Type B pancreatic cell (in vitro differentiated cells): ENCODE measurements around the gene CUL1. TPM values are rescaled to one million over a fixed set of nuclear protein-coding genes. Genes with fewer than 3 reads are reported as not detected.
A peak's percentile ranks its signal among the peaks of the same experiment; 100 is the strongest.

Experiments used
- DNase-seq: peaks from one replicate; pipeline ENCODE4 v3.0.0; 2021; ENCODE audit warnings: mixed read lengths; ENCODE audit not compliant: unreplicated experiment; ENCODE audit errors: extremely low spot score
- H3K27ac Mint-ChIP-seq: 2 replicates; pipeline ENCODE4 v1.8.0; 2021; ENCODE audit warnings: mild to moderate bottlenecking, mixed read lengths
- H3K27me3 Mint-ChIP-seq: 2 replicates; pipeline ENCODE4 v1.8.0; 2021; ENCODE audit warnings: mixed read lengths
- H3K36me3 Mint-ChIP-seq: 2 replicates; pipeline ENCODE4 v1.8.0; 2021; ENCODE audit warnings: mixed read lengths
- H3K4me1 Mint-ChIP-seq: one replicate; pipeline ENCODE4 v1.8.0; 2021; ENCODE audit warnings: mixed read lengths; ENCODE audit not compliant: unreplicated experiment
- H3K4me3 Mint-ChIP-seq: 2 replicates; pipeline ENCODE4 v1.8.0; 2021; ENCODE audit warnings: mild to moderate bottlenecking, mixed read lengths
- H3K9me3 Mint-ChIP-seq: 2 replicates; pipeline ENCODE4 v1.8.0; 2021; ENCODE audit warnings: mixed read lengths
- total RNA-seq: library from RNA; stranded (reverse); gene quantifications from 2 replicates; pipeline ENCODE4 v1.2.1, GENCODE V29; 2021; ENCODE audit warnings: low replicate concordance
- TF ChIP-seq, protein P1 (sequence below): fragments of 200-600 bp; sonication (generic); conservative IDR thresholded peaks from 2 replicates; pipeline ENCODE4 v1.5.0; 2021; ENCODE audit warnings: antibody characterized with exemption, mild to moderate bottlenecking

Gene CUL1
- total RNA-seq, 1 donor from 2014 or later, result 57.3 TPM

DNA sequence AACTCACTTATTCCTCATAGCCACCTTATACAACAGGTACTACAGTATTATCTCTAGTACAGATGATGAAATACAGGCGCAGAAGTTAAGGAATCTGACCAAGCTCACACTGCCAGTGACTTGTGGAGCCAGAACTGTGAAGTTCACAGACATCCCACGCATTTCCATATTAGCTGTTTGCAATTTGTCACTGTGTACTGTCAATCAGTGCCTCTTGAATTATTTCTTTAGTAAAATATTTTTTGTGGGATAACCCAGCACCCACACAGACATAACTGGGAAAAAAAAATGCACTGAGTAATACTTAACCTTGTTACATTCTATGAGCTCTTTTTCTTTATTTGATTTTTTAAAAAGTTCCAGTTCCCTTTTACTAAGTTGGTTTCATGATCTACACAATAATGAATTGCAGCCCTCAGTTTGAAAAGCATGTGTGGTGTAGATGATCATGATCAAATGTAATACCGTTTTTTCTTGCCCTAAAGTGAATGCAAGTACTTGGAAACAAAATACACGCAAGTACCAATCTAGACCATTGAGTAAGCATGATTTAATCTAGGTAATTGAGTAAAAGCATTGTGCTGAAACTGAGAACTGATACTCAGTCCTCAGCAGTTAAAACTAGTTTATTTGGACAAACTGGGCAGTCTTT lies 14.1 kb downstream of the CUL1 start:
- DNase-seq, result no peak
- no peak overlapping the region for H3K4me3 Mint-ChIP-seq
- peaks cover 31% of the 10 kb centered on the region for H3K36me3 Mint-ChIP-seq
- H3K4me1 Mint-ChIP-seq, result peaks cover 42% of the 10 kb centered on the region
- peaks cover 5% of the 10 kb centered on the region for H3K9me3 Mint-ChIP-seq
- H3K27ac Mint-ChIP-seq, result peak overlapping the region; percentile 50
- no peaks in the 10 kb centered on the region for H3K27me3 Mint-ChIP-seq
- TF ChIP-seq, protein P1, sequence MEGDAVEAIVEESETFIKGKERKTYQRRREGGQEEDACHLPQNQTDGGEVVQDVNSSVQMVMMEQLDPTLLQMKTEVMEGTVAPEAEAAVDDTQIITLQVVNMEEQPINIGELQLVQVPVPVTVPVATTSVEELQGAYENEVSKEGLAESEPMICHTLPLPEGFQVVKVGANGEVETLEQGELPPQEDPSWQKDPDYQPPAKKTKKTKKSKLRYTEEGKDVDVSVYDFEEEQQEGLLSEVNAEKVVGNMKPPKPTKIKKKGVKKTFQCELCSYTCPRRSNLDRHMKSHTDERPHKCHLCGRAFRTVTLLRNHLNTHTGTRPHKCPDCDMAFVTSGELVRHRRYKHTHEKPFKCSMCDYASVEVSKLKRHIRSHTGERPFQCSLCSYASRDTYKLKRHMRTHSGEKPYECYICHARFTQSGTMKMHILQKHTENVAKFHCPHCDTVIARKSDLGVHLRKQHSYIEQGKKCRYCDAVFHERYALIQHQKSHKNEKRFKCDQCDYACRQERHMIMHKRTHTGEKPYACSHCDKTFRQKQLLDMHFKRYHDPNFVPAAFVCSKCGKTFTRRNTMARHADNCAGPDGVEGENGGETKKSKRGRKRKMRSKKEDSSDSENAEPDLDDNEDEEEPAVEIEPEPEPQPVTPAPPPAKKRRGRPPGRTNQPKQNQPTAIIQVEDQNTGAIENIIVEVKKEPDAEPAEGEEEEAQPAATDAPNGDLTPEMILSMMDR, result no peak

GRCh38 chr7:148714498-148714897 lies 15.8 kb downstream of the CUL1 start:
- no peak for DNase-seq
- Mint-ChIP-seq H3K9me3 (peaks cover 5% of the 10 kb centered on the region), H3K4me1 (peaks cover 38% of the 10 kb centered on the region), H3K4me3 (no peak overlapping the region), H3K27ac (no peak overlapping the region), H3K36me3 (peaks cover 35% of the 10 kb centered on the region), H3K27me3 (no peaks in the 10 kb centered on the region)
- TF ChIP-seq, protein P1, result no peak

DNA sequence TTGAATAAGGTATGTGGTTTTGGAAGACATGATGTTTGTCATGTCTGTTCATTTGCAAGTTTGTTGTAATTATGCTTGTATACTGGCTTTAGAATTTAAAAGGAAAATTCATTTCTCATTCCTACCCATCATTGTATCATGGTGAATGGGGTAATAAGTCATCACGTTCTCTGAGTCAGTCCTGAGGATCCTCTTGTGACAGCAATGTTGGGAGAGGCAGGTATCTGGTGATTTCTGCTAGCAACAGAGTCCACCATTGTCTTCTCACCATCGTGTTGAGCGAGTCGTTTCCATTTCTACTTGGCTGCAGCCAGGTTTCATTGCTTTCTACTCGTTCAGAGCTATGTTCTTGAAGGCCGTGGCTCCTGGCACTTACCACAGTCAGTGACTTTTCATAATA lies 16.3 kb downstream of the CUL1 start:
- no peaks in the 10 kb centered on the region for H3K27me3 Mint-ChIP-seq
- no peak overlapping the region for H3K4me3 Mint-ChIP-seq
- TF ChIP-seq, protein P1, result no peak
- H3K36me3 Mint-ChIP-seq, result peaks cover 35% of the 10 kb centered on the region
- H3K27ac Mint-ChIP-seq, result no peak overlapping the region
- peaks cover 5% of the 10 kb centered on the region for H3K9me3 Mint-ChIP-seq
- DNase-seq, result no peak
- H3K4me1 Mint-ChIP-seq, result peaks cover 40% of the 10 kb centered on the region

DNA sequence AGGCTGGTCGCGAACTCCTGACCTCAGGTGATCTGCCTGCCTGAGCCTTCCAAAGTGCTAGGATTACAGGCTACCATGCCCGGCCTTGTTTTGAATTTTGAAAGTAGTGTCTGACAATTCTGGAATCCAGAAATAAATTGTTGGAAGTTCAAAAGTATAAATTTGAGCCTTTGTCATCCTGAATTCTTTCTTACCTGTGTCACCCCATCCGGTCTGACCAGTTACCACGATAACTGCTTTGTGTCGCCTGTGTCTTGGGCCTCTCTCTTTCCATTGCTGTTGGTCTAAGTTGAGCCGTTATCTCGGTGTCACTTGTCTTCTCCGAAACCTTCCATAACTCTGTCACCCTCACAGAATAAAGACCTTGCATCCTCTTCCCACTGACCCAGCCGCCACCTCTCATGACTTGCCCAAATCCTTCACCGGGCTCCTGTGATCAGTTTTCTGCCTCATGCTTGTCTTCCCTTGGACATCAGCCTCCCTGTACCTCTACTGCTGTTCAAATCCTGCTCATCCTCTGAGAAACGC lies 18.6 kb downstream of the CUL1 start:
- TF ChIP-seq, protein P1, result no peak
- Mint-ChIP-seq H3K36me3 (peaks cover 35% of the 10 kb centered on the region), H3K4me3 (peak overlapping the region; percentile 59), H3K4me1 (peaks cover 38% of the 10 kb centered on the region), H3K9me3 (peaks cover 5% of the 10 kb centered on the region), H3K27me3 (no peaks in the 10 kb centered on the region), H3K27ac (peak overlapping the region; percentile 70)
- DNase-seq, result no peak

DNA sequence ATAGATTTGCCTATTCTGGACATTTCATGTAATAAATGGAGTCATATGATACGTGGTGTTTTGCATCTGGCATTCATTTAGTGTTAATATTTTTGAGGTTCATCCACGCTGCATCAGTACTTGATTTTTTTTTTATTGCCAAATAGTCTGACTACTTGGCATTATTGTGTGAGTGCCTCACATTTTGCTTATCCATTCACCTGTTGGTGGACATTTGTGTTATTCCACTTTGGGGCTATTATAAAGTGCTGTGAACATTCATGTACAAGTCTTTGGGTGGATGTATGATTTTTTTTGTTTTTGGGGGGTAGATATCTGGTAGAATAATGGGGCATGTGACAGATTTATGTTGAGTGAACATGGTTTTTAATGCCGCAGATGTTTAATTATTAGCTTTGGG lies 19.7 kb downstream of the CUL1 start:
- TF ChIP-seq, protein P1, result no peak
- peaks cover 30% of the 10 kb centered on the region for H3K36me3 Mint-ChIP-seq
- no peak overlapping the region for H3K4me3 Mint-ChIP-seq
- peaks cover 39% of the 10 kb centered on the region for H3K4me1 Mint-ChIP-seq
- H3K27me3 Mint-ChIP-seq, result no peaks in the 10 kb centered on the region
- peaks cover 5% of the 10 kb centered on the region for H3K9me3 Mint-ChIP-seq
- no peak for DNase-seq
- H3K27ac Mint-ChIP-seq, result no peak overlapping the region
